ENCODE results near the gene NDRG4. TPM values are rescaled to one million over a fixed set of nuclear protein-coding genes. Genes with fewer than 3 reads are reported as not detected.

NDRG4 gene
- total RNA-seq, 1 experiment from 2014 or later, result 6.1 TPM

- no TSS peak for BruUV-seq (replicated peaks)
- Mint-ChIP-seq H3K27ac (ENCODE audit: unreplicated experiment) (no peak overlapping the region), H3K9me3 (ENCODE audit: low read depth, unreplicated experiment) (no peaks in the 10 kb centered on the region), H3K4me1 (ENCODE audit: low read depth, unreplicated experiment) (no peaks in the 10 kb centered on the region), H3K36me3 (ENCODE audit: insufficient read depth, unreplicated experiment) (peaks cover 91% of the 10 kb centered on the region), H3K27me3 (ENCODE audit: unreplicated experiment) (no peaks in the 10 kb centered on the region), H3K4me3 (ENCODE audit: low read depth, unreplicated experiment) (no peak overlapping the region)
- intact Hi-C loops (cut with micrococcal nuclease; ENCODE audit: unreplicated experiment), result no loop called here
- no peak for DNase-seq
- CTCF ChIA-PET, result interaction anchor here (0.6 to 1.0 kb wide), 2 partner anchors 42 to 123 kb away, joined by 3 to 5 read pairs; no protein-coding TSS in a partner anchor
- TF ChIP-seq, protein P1, sequence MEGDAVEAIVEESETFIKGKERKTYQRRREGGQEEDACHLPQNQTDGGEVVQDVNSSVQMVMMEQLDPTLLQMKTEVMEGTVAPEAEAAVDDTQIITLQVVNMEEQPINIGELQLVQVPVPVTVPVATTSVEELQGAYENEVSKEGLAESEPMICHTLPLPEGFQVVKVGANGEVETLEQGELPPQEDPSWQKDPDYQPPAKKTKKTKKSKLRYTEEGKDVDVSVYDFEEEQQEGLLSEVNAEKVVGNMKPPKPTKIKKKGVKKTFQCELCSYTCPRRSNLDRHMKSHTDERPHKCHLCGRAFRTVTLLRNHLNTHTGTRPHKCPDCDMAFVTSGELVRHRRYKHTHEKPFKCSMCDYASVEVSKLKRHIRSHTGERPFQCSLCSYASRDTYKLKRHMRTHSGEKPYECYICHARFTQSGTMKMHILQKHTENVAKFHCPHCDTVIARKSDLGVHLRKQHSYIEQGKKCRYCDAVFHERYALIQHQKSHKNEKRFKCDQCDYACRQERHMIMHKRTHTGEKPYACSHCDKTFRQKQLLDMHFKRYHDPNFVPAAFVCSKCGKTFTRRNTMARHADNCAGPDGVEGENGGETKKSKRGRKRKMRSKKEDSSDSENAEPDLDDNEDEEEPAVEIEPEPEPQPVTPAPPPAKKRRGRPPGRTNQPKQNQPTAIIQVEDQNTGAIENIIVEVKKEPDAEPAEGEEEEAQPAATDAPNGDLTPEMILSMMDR (IDR thresholded peaks at IDR 0.05; ENCODE audit: unreplicated experiment), result no peak
Measured at GRCh38 chr16:58537124-58537906, 37.4 kb downstream of the NDRG4 start.

DNA sequence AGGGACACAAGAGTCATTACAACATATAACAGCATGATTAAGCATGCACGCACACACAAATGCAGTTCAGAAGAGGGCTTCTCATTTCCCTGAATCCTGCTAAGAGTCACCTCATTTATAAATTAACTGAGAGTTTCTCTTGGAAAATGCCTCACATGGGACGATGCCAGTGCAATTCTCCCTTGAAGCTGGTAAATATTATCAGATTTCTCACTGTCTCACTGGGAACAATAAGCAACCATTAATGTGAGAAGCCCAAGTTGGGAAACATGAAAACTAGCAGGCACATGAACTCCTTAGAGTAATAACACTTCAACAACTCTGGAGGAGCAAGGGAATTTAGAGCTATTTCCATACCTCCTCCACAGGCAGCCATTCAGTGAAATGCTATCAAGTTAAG is 41.8 kb downstream of the NDRG4 start:
- no peak overlapping the region for H3K4me3 Mint-ChIP-seq (ENCODE audit: low read depth, unreplicated experiment)
- no TSS peak for BruUV-seq (replicated peaks)
- CTCF ChIA-PET, result no interaction called here
- H3K4me1 Mint-ChIP-seq (ENCODE audit: low read depth, unreplicated experiment), result no peaks in the 10 kb centered on the region
- intact Hi-C loops (cut with micrococcal nuclease; ENCODE audit: unreplicated experiment), result no loop called here
- no peaks in the 10 kb centered on the region for H3K27me3 Mint-ChIP-seq (ENCODE audit: unreplicated experiment)
- H3K9me3 Mint-ChIP-seq (ENCODE audit: low read depth, unreplicated experiment), result no peaks in the 10 kb centered on the region
- H3K36me3 Mint-ChIP-seq (ENCODE audit: insufficient read depth, unreplicated experiment), result peaks cover 86% of the 10 kb centered on the region
- TF ChIP-seq, protein P1 (IDR thresholded peaks at IDR 0.05; ENCODE audit: unreplicated experiment), result no peak
- H3K27ac Mint-ChIP-seq (ENCODE audit: unreplicated experiment), result no peak overlapping the region
- DNase-seq, result no peak

DNA sequence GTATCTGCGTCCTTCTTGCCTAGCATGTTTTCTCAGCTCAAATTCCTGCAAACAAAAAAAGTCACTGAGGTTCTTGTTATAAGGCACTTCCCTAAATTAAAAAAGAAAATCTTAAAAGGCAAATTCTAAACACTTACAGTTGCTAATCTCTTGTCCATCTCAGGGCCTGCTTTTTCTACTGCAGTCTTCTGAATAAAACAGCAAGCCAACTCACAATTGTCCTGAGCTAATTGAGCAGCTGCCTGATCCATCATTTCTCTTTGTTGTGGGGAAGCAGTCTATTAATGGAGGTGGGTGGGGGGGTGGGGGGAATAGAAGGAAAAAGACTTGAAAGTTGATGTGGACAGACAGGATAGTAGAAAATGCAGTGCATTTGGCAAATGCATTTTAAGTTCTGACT is 42.3 kb downstream of the NDRG4 start:
- Mint-ChIP-seq H3K27me3 (ENCODE audit: unreplicated experiment) (no peaks in the 10 kb centered on the region), H3K27ac (ENCODE audit: unreplicated experiment) (no peak overlapping the region), H3K36me3 (ENCODE audit: insufficient read depth, unreplicated experiment) (peaks cover 86% of the 10 kb centered on the region), H3K4me1 (ENCODE audit: low read depth, unreplicated experiment) (no peaks in the 10 kb centered on the region), H3K4me3 (ENCODE audit: low read depth, unreplicated experiment) (no peak overlapping the region), H3K9me3 (ENCODE audit: low read depth, unreplicated experiment) (no peaks in the 10 kb centered on the region)
- BruUV-seq (replicated peaks), result no TSS peak
- DNase-seq, result no peak
- TF ChIP-seq, protein P1 (IDR thresholded peaks at IDR 0.05; ENCODE audit: unreplicated experiment), result no peak
- intact Hi-C loops (cut with micrococcal nuclease; ENCODE audit: unreplicated experiment), result no loop called here
- CTCF ChIA-PET, result interaction anchor here (0.6 kb wide), 1 partner anchor 150 kb away, joined by 3 read pairs; the partner anchor contains the start of gene GINS3

- TF ChIP-seq, protein P1 (IDR thresholded peaks at IDR 0.05; ENCODE audit: unreplicated experiment), result no peak
- CTCF ChIA-PET, result no interaction called here
- no peaks in the 10 kb centered on the region for H3K9me3 Mint-ChIP-seq (ENCODE audit: low read depth, unreplicated experiment)
- H3K4me3 Mint-ChIP-seq (ENCODE audit: low read depth, unreplicated experiment), result no peak overlapping the region
- H3K27me3 Mint-ChIP-seq (ENCODE audit: unreplicated experiment), result no peaks in the 10 kb centered on the region
- intact Hi-C loops (cut with micrococcal nuclease; ENCODE audit: unreplicated experiment), result no loop called here
- peaks cover 72% of the 10 kb centered on the region for H3K36me3 Mint-ChIP-seq (ENCODE audit: insufficient read depth, unreplicated experiment)
- no peaks in the 10 kb centered on the region for H3K4me1 Mint-ChIP-seq (ENCODE audit: low read depth, unreplicated experiment)
- no peak overlapping the region for H3K27ac Mint-ChIP-seq (ENCODE audit: unreplicated experiment)
- DNase-seq, result no peak
- no TSS peak for BruUV-seq (replicated peaks)
Measured at GRCh38 chr16:58543685-58544084, 43.7 kb downstream of the NDRG4 start.
